Measurements from ENCODE around the gene XYLB.

GRCh38 chr3:38453913-38454177 lies 107.3 kb downstream of the XYLB start:
- TF ChIP-seq, protein P1, sequence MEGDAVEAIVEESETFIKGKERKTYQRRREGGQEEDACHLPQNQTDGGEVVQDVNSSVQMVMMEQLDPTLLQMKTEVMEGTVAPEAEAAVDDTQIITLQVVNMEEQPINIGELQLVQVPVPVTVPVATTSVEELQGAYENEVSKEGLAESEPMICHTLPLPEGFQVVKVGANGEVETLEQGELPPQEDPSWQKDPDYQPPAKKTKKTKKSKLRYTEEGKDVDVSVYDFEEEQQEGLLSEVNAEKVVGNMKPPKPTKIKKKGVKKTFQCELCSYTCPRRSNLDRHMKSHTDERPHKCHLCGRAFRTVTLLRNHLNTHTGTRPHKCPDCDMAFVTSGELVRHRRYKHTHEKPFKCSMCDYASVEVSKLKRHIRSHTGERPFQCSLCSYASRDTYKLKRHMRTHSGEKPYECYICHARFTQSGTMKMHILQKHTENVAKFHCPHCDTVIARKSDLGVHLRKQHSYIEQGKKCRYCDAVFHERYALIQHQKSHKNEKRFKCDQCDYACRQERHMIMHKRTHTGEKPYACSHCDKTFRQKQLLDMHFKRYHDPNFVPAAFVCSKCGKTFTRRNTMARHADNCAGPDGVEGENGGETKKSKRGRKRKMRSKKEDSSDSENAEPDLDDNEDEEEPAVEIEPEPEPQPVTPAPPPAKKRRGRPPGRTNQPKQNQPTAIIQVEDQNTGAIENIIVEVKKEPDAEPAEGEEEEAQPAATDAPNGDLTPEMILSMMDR (conservative IDR thresholded peaks at IDR 0.05 in 1 of 2, IDR thresholded peaks at IDR 0.05 in 1 of 2; ENCODE audit: extremely low read depth in 1 of 2, insufficient read depth in 1 of 2, low read depth in 1 of 2, low read length in 2 of 2), result no peak
- no peak for TF ChIP-seq EZH2 (IDR thresholded peaks at IDR 0.05; ENCODE audit: borderline replicate concordance, low read length)
